Ishikawa (cell line): ENCODE data around the gene FKBP10.

Source experiments
- CEBPB ChIP-seq: IDR thresholded peaks from 2 replicates; pipeline ENCODE4 v1.6.1; 2012
- CREB1 ChIP-seq: IDR thresholded peaks from 2 replicates; pipeline ENCODE4 v1.6.1; 2012; ENCODE audit warnings: low read depth
- EGR1 ChIP-seq: IDR thresholded peaks from 2 replicates; pipeline ENCODE4 v1.6.1; 2012
- EP300 ChIP-seq: IDR thresholded peaks from 2 replicates; pipeline ENCODE4 v1.6.1; 2012; ENCODE audit warnings: borderline replicate concordance
- FOXM1 ChIP-seq: IDR thresholded peaks from 2 replicates; pipeline ENCODE4 v1.6.1; 2012; ENCODE audit warnings: low read depth, borderline replicate concordance
- MAX ChIP-seq: IDR thresholded peaks from 2 replicates; pipeline ENCODE4 v1.6.1; 2012
- NFIC ChIP-seq: IDR thresholded peaks from 2 replicates; pipeline ENCODE4 v1.6.1; 2012
- RAD21 ChIP-seq: IDR thresholded peaks from 2 replicates; pipeline ENCODE4 v1.6.1; 2012; ENCODE audit warnings: low read depth
- REST ChIP-seq: IDR thresholded peaks from 2 replicates; pipeline ENCODE4 v1.6.1; 2012; ENCODE audit warnings: low read depth, mild to moderate bottlenecking
- TAF1 ChIP-seq: IDR thresholded peaks from 2 replicates; pipeline ENCODE4 v1.6.1; 2012; ENCODE audit warnings: low read depth, mild to moderate bottlenecking
- TCF12 ChIP-seq: IDR thresholded peaks from 2 replicates; pipeline ENCODE4 v1.6.1; 2012; ENCODE audit warnings: low read depth
- TEAD4 ChIP-seq: IDR thresholded peaks from 2 replicates; pipeline ENCODE4 v1.6.1; 2012
- USF1 ChIP-seq: IDR thresholded peaks from 2 replicates; pipeline ENCODE4 v1.6.1; 2012
- YY1 ChIP-seq: IDR thresholded peaks from 2 replicates; pipeline ENCODE4 v1.6.1; 2012; ENCODE audit warnings: low read depth
- ZBTB7A ChIP-seq: IDR thresholded peaks from 2 replicates; pipeline ENCODE4 v1.6.1; 2012; ENCODE audit warnings: low read depth

Gene FKBP10

GRCh38 chr17:41768682-41769288 lies 44.0 kb upstream of the FKBP10 start:
- TF ChIP-seq CEBPB (no peak), MAX (no peak), EP300 (no peak), CREB1 (no peak), TAF1 (no peak), YY1 (no peak), TCF12 (no peak), RAD21 (no peak), USF1 (no peak), REST (no peak), TEAD4 (no peak), EGR1 (no peak), NFIC (no peak), FOXM1 (no peak), ZBTB7A (no peak)

GRCh38 chr17:41769346-41769862 lies 43.4 kb upstream of the FKBP10 start:
- TF ChIP-seq TAF1 (no peak), REST (no peak), TCF12 (no peak), FOXM1 (no peak), CREB1 (no peak)

GRCh38 chr17:41769985-41770384 lies 42.8 kb upstream of the FKBP10 start:
- TF ChIP-seq CREB1 (no peak), TAF1 (no peak), CEBPB (no peak)

GRCh38 chr17:41771389-41772206 lies 41.2 kb upstream of the FKBP10 start:
- TF ChIP-seq FOXM1: no peak
- no peak for TF ChIP-seq MAX
- TF ChIP-seq TCF12: no peak
- no peak for TF ChIP-seq TEAD4
- TF ChIP-seq RAD21: no peak

- TF ChIP-seq USF1 (no peak), TEAD4 (peak; percentile 34; the same call in 1 of the 2 replicates), FOXM1 (no peak), ZBTB7A (no peak; the same call in 1 of the 2 replicates), CREB1 (no peak), RAD21 (no peak; the same call in 1 of the 2 replicates), TAF1 (0 out of 2 replicates have a peak, but pooled peaks have one; percentile 5), YY1 (no peak), EGR1 (no peak), EP300 (peak; percentile 58; the same call in 1 of the 2 replicates), REST (no peak), TCF12 (peak; percentile 82; the same call in 1 of the 2 replicates), NFIC (peak; percentile 38; the same call in 1 of the 2 replicates), MAX (peak; percentile 71; the same call in 1 of the 2 replicates), CEBPB (no peak)
Observed at GRCh38 chr17:41772218-41772585, 40.6 kb upstream of the FKBP10 start.
